Glomerular endothelial cell (primary cell): ENCODE results near the gene APOL6. TPM values are rescaled to one million over a fixed set of nuclear protein-coding genes. Genes with fewer than 3 reads are reported as not detected.

ENCODE experiments used
- DNase-seq: peaks from one replicate; pipeline ENCODE4 v3.0.0-alpha.2; 2011; ENCODE audit warnings: low read depth, low spot score; ENCODE audit errors: extremely low read depth
- total RNA-seq: library from RNA; depleted of rRNA; stranded (reverse); fragments of >200 nt; gene quantifications from 2 replicates; pipeline ENCODE4 v1.2.3, GENCODE V29; 2015

The APOL6 gene
- total RNA-seq, 1 donor from 2014 or later, result 10.7 TPM

DNA sequence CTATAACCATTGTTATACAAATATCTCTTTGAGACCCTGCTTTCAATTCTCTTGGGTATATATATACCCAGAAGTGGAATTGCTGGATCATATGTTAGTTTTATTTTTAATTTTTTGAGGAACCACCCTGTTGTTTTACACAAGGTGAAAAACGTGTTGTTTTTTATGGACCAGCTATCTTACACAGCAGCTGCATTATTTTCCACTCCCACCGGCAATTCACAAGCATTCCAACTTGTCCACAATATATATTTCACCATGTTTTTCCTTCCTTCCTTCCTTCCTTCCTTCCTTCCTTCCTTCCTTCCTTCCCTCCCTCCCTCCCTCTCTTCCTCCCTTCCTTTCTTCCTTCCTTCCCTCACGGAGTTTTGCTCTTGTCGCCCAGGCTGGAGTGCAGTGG is 63.1 kb downstream of the APOL6 start:
- DNase-seq, result no peak

DNA sequence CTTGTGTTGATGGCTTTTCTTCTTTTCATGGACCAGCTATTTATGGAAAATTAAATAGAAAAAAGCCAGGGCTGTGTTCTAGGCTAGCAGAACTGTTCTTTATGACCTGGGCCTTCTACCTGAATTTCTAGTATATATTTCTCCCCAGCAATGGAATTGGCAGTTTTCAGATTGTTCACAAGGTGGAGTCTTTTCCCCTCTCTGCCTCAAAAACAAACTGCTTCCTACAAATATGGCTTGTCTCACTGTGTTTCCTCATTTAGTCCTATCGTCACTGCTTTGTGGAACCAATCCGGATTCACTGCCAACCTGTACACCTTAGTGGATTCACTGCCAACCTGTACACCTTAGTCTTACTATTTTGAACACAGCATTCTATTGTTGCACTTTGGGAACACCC is 64.4 kb downstream of the APOL6 start:
- no peak for DNase-seq

GRCh38 chr22:35717572-35717971 is 69.3 kb downstream of the APOL6 start, which contains the start of gene APOL5:
Gene APOL5 (plus strand): TSS chr22:35717872. CDS start chr22:35717872, 0 bp downstream.
- DNase-seq, result no peak

Other genes starting within 250 kb of the APOL6 start
- 33.6 and 37.1 TPM in 2 replicates for gene MCM5, start 248.3 kb upstream of the APOL6 start, total RNA-seq
- gene RASD2, start 107.6 kb upstream of the APOL6 start, total RNA-seq, result 0.19 and 0.29 TPM in 2 replicates
- gene MB, start 31.1 kb upstream of the APOL6 start, total RNA-seq, result not detected in 2 replicates
- not detected in 2 replicates for gene APOL5, start 69.4 kb downstream of the APOL6 start, total RNA-seq